Hindlimb muscle (tissue), 1 donor: ENCODE measurements around the gene SIRT7. TPM values are rescaled to one million over a fixed set of nuclear protein-coding genes. Genes with fewer than 3 reads are reported as not detected.
"Not testable (repeated sequence)": the region's sequence is repeated elsewhere in the genome, so short reads cannot be mapped to it uniquely, and the experiment has no call there.

Experiments
- DNase-seq: peaks from one replicate; pipeline ENCODE4 v3.0.0-alpha.2; 2013
- polyA plus RNA-seq: library from polyadenylated mRNA; unstranded; fragments of 120-200 nt; gene quantifications from one replicate; pipeline ENCODE4 v1.2.1, GENCODE V29; 2013; ENCODE audit not compliant: insufficient read length

The SIRT7 gene
- polyA plus RNA-seq, 1 donor, result 9.3 TPM

DNA sequence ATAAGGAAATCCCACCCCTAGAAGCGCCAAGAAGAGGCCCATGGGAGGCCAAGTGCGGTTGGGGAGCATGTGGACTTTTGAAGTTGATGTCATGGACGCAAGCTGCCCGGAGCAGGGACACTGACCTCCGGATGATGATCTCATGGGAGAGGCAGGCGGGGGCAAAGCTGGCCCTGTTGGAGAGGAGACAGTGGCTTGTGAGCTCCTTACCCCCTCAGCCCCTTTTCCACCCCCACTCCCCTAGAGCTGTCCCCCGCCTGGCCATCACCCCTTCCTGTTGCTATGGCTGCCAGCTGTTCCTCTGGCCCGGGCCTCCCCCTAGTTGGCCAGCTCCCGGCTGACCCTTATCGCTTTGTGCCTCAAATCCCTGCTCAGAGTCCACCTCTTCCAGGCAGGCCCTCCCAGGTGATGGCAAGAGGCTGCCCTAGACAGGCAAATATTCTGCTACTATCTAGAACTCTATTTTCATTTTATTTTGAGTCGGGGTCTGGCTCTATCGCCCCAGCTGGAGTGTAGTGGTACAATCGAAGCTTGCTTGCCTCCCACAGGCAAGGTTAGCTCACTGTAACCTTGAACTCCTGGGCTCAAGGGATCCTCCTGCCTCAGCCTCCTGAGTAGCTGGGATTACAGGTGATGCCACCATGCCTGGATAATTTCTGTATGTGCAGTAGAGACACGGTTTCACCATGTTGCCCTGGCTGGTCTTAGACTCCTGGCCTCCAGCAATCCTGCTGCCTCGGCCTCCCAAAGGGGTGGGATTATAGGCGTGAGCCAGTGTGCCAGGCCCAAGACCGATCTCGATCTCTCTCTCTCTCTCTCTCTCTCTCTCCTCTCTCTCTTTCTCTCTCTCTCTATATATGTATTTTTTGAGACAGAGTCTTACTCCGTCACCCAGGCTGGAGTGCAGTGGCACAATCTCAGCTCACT, 36.4 kb upstream of the SIRT7 start:
- DNase-seq, result no peak

DNA sequence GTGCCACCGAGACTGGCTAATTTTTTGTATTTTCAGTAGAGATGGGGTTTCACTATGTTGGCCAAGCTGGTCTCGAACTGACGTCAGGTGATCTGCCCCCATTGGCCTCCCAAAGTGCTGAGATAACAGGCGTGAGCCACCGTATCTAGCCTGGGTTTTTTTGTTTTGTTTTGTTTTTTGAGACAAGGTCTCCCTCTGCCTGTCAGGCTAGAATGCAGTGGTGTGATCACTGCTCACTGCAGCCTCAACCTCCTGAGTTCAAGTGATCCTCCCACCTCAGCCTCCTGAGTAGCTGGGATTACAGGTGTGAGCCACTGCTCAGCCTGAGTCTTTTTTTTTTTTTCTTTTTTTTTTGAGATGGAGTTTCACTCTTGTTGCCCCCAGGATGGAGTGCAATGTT, 35.5 kb upstream of the SIRT7 start:
- not testable (repeated sequence) for DNase-seq

DNA sequence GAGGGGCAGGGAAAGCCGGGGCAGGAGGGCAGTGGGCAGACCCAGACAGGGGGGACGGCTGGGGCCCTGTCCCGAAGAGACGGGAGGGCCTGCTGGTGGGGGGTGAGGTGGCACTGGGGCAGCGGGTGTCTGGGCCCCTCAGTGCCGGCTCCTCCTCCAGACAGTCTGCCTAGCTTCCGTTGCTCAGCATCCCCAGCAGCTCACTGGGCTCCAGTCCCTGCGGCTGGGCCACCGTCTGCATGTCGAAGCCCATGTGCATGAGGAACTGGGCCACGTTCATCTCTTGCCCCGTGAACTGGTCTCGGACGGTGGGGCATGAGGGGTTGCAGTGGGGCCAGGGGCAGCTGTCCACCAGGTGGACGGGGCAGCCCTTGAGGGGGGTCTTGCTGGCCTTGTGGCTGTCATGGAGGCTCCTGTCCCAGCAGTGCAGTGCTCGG, 34.8 kb upstream of the SIRT7 start:
- DNase-seq, result no peak

DNA sequence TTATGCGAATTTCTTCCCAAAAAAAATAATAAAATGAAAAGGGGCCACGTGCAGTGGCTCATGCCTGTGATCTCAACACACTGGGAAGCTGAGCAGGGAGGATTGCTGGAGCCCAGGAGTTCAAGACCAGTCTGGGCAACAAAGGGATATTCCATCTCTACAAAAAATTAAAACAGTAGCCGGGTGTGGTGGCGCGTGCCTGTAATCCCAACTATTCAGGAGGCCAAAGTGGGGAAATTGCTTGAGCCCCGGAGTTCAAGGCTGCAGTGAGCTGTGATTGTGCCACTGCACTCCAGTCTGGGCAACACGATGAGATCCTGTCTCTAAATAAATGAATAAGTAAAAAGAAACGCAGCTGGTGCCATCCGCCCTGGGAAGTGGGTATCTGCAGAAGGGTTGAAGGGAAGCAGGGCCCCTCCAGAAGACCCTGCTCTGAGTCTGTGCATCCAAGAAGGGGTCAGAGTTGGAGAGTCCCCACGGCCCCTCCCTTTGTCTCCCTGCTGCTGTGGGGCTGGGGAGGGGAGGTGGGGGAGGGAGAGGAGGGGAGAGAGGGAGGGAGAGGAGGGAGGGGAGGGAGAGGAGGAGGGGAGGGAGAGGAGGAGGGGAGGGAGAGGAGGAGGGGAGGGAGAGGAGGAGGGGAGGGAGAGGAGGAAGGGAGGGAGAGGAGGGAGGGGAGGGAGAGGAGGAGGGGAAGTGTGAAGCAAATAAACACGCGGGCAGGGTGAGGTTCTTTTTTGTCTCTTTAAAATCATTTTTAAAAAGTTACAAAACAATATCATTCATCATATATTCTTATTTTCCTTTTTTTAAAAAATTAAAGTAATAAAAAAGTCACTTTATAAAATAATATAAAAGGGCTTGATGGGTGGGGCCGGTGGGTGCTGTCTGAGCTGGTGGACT, 34.1 kb upstream of the SIRT7 start:
- DNase-seq, result no peak

DNA sequence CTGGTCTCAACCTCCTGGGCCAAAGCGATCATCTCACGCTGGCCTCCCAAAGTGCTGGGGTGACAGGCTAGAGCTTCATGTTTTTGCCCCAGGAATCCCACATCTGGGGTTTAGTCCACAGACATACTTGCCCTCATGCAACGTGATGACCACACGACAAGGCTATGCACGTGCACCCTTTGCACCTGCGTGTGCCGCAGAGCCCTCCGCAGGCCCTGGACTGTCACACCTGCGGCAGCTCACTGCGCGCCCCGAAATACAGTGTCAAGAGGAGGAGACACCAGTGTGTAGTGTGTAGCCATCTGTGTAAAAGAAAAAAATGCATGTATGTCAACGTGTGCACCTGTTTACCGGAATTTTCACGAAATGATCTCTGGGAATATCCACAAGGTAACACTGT, 32.5 kb upstream of the SIRT7 start:
- no peak for DNase-seq

DNA sequence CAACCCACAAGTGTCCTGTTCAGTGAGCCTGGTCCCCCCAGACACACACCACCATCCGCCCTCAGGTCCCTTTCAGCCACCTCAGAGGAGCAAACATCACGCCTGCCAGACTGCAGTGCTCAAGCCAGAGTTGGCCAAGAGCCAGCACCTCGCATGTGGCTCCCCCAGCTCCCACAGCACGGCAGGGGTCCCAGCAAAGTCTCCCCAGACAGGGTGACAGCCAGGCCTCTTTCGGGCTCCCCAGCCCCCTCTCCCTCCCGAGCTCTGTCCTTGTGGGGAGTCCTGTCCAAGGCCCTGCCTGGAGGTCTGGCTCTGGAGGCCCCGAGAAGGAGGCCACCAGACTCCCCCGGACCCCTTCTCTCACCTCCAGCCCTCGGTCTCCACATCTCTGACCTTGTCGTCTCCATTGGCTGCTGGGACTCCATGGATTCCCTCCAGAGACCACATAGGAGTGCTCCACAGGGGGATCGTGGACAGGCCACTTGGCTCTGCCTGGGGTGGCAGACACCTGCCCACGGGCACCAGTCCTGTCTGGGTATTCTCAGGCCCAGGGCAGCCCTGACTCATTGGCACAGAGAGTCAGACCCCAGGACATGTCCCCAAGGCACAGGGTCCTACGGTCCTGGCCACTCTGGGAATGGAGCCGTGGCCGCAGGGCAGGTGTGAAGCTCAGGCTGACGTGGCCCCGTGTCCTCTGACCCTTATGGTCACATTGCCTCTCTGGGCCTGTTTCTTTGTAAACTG, 30.8 kb upstream of the SIRT7 start:
- DNase-seq, result no peak

DNA sequence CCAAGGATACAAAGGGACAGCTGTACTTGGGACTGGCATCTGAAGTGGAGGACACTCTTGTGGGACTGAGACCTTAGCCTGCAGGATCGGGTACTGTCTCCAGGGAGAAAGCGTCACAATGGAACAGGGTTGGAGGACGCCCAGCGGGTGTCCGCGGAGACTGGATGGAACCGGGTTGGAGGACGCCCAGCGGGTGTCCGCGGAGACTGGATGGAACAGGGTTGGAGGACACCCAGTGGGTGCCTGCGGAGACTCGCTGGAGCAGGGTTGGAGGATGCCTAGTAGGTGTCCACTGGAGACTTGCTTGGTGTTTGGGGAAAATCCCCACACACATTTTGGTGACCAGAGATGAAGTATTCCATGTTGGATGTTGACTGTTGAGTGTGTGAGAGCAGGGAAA, 29.2 kb upstream of the SIRT7 start, which contains the start of gene MYADML2:
Gene MYADML2, minus strand, starts transcription at position 45 of the 400 bp plus-strand sequence. CDS start 5,492 bp downstream, outside the sequence.
- no peak for DNase-seq

DNA sequence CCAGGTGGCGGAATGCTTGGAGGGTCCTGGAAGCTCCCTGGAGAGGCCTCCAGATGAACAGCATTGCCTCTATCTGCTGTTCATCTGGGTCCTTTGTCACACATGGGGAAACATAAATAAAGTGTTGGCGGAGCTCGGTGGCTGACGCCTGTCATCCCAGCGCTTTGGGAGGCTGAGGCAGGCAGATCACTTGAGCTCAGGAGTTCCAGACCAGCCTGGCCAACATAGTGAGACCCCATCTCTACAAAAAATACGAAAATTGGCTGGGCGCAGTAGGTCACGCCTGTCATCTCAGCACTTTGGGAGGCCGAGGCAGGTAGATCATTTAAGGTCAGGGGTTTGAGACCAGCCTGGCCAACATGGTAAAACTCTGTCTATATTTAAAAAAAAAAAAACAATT, 26.9 kb upstream of the SIRT7 start:
- no peak for DNase-seq

DNA sequence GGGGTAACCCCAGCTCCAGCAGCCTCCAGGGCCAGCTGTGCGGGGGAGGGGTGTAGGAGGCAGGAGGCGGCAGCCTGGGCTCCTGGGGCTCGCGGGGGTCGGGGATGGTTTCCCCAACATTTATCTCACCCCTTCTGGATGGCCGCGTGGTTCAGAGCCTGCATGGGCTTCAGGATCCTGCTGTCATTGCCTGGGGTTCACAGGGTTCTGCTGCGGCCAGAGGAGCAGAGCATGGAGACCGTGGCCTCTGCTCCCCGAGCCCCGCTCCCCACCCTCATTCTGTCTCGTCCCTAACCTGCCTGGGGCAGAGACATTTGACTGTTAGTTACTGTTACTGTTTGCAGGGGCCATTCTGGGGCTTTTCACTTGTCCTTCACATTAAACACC, 24.2 kb upstream of the SIRT7 start:
- DNase-seq, result no peak

DNA sequence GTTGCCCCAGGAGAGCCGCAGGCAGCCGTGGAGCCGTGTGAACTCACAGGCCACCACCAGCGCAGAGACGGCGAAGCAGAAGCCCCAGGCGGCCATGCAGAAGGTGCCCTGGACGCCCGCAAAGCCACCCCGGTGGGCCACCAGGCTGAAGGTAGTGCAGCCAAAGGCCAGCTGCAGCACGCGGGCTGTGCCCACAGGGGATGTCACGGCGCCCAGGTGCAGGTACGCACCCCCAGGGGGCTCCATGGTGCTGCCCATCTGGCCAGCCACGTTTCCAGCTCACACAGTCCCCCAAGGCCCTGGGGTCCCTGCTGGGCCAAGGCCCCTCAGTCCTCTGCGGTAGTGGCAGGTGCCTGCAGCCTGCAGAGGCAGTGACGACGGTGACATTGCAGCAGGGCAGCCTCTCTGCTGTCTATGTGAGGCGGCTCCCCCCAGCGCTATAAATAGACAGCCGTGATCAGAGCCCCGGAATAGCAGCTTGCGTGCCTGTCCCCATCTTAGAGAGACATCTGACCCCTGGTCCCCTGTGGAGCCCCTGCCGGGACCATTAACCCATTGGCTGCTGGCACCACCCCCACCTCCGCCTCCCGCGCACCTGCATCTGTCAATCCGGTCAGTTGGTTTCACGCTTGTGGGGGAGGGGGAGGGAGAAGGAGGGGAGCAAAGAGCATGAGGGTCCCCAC, 23.6 kb upstream of the SIRT7 start:
- no peak for DNase-seq

DNA sequence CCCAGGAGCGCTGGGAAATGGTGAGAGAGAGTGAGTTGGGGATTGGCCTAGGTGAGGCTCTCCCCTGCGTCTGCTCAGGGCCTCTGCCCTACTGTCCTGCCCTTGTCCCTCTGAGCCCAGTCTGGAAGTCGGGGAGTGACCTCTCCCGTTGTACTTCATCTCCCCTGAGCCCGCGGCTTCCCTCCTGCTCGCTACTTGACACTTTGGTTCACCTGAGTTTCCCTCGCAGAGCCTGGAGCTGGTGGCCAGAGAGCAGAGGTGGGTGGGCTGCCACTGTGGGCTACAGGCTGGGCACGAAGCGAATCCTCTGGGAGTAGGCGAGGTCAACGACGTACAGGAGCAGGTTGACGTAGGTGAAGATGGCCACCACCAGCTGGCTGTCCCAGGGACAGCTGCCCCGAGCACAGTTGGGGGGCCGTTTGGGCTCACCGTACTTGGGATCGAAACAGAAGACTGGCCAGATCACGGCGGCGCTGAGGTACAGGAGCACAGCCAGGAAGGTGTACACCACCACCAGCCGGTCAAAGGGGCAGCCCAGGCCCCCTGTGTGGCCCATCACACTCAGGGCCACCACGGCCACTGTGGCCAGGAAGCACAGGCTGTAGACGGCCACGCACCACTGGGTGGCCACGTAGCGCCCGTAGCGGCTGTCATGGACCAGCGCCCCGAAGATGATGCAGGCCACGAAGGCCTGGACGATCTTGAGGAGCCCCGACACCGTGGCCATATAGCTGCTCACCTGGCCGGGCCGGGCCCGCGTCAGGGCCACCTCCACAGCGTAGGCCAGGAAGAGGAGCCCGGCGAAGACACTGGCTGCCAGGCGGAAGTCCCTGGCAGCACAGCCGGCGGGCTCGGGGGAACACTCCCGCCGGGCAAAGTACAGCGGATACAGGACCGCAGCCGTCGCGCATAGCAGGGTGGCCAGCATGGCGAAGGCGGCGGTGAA, 22.8 kb upstream of the SIRT7 start:
- DNase-seq, result no peak

DNA sequence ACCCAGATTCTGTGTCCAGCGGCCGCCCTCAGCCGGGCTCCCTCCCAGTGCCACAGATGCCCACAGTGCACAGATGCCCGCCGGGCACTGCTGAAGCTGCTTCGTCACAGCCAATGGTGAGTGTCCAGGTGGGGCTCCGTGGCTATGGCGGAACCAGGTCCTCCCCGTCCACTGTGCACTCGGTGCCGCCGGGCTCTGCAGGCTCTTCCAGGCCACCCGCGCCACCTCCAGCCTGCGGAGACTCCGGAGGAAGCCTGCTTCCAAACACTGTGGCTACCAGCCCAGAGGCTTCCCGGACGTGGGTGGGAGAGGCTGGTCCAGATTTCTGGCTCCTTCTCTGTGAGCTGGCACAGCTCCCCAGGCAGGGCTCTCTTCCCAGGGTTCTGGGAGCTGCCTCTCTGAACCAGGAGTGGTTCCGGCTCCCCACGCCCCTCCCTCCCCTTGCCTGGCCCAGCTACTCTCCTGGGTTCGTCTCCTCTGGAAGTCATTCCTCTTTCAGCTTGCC, 22.0 kb upstream of the SIRT7 start:
- DNase-seq, result no peak

DNA sequence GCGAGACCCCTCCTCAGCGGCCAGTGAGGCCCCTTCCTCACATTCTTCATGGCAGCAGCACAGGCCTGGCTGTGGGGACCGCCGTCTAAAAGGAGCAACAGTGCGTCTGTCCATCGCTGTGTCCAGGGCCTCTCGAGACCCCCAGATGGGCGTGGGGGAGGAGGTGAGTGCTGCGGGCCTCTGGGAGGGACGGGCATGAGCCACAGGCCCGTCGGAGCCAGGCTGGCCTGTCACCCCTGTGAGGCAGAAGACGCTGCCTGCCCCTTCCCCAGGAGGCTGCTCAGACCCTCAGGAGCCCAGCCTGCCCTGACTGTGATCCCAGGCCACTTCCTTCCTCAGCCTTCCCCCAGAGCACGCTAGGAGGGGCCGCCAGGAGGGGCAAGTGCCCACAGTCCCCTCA, 21.2 kb upstream of the SIRT7 start:
- DNase-seq, result no peak

DNA sequence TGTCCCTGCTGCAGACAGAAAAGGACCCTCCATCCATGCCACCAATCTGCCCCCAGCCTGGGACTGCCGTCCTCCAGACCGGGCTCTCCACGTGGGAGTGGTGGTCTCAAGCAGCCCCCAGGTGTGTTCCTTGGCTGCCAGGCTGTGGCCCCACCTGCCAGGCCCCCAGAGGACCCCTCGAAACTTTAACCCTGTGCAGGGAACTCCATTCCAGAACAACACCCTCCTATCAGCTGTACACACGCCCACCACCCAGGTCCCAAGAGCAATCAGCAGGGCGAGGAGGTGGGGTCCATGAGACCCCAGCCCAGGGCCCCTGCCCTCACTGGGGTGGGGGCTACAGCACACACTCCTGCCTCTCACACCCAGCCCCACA, 17.7 kb upstream of the SIRT7 start:
- DNase-seq, result no peak

DNA sequence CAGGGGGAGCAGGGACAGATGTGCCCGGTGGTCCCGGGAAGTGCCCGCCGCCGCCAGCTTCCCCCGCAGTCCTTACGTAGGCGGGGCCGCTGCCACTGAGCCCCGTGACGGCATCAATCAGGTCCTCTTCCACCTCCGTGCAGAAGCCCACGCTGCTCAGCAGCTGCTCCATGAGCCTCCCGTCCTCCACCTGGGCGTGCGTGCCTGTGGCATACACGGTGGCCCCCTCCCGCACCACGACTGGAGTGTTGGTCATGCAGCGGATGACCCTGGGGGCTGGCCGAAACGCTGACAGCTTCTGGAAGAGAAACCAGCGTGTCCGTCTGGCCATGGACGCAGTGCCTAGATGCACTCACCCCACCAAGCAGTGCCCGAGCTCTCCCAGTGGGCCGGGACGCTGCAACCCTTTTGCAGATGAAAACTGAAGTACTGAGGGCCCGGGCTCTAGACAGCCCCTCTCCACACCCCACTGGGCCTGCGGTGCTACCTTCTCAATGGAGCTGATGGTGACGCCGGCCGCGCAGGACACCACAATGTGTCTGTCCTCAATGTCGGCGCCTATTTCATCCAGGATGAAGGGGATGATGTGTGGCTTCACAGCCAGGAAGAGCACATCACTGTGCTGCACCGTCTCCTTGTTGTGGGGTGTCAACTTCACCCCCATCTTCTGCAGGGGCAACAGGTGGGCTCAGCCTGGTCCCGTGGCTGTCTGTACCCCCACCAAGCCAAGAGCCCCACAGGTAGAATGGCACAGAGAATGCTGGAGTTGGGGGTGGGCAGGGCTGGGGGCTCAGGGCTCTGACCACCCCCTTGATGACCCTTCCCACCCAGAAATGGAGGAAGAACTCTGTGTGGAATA, 17.1 kb upstream of the SIRT7 start:
- no peak for DNase-seq

DNA sequence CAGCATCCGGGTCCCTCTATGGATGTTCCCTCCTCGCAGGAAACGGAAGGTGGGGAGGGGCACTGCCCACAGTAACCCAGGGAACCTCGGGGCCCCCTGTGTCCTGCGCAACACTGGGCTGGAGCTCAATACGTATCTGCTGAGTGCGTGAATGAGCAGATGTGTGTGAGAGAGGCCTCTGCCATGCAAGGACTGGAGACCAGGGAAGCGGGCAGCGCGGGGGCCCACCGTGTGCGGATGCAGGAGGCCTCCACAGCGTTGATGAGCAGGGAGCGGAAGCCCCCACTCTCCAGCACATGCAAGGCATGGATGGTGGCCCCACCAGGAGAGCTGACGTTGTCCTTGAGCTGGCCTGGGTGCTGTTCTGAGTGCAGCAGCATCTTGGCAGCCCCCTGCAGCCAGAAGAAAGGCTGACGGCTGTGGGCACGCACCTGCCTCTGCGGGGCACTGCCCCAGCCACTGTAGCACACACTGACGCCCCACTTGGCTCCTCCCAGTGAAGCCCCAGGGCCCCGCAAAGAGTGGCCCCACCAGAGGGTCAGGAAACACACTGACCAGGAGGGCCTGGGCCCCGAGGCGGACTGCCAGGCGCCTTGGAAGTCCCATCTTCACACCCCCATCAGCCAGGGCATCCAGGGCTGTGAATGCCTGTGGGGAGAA, 16.3 kb upstream of the SIRT7 start:
- DNase-seq, result no peak

DNA sequence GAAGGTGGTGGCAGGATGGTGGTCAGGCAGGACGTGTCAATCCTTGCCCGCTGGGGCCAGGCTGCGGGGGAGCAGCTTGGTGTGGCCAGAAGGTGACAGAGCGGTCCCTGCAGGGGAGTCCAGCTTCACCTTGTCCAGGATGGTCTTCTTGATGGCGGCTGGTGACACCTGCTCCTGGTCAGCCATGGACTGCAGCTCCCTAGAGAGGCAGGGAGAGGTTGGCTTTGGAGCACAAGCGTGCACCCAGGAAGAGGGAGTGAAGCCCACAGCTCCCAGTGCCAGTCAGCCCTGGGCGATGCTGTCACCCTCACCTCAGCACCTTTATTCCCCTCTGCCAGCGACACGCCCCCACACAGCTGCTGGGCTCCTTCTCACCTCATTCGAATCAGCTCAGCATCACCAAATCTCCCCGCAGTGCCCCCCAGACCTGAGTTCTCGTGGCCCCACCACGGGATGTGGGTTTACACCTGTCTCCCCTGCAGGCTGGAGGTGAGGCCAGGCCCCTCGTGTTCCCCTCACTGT, 15.3 kb upstream of the SIRT7 start:
- no peak for DNase-seq

DNA sequence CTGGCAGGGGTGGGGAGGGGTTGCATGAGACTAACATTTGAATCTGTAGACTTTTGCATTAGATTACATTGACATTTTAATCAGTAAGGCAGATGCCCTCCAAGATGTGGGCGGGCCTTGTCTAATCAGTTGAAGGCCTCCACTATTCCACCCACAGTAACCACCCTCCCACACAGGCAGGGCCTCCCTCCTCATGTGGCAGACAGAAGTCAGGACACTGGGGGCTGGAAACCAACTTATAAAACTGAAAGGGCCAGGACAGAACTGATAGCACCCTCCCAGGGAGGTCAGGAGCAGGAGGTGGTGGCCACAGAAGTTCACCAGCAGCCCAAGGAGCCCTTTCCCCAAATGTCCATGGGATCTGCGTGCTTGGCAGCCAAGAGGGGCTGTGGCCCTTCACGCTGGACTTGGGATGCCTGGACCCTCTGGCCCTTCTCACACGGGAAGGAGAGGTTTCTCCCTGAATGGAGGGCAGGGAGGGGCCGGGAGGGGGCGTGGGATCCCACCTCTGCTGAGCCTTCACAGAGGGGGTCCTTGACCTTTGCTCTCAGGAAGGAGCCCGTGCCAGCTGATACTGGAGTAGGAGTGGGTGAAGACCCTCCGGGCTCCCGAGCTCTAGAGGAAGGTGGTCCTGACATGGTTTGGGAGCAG, 14.5 kb upstream of the SIRT7 start:
- no peak for DNase-seq
